ENCODE measurements around the gene MAG.

GRCh38 chr19:35328851-35329285, 36.9 kb downstream of the MAG start, which contains the start of gene CD22:
- TF ChIP-seq CTCF (IDR thresholded peaks at IDR 0.05) (no peak), POLR2AphosphoS5 (IDR thresholded peaks at IDR 0.05) (no peak)
